Testis (tissue), 2 donors: ENCODE data around the gene EZH2.

Experiments used
- CTCF ChIP-seq, 3 experiments: fragments of 450-650 bp in 2 of 3; fragments of 200-600 bp in 1 of 3; sonication (generic) in 1 of 3; IDR thresholded peaks; one replicate each; pipeline ENCODE4 v1.5.1; 2016 to 2019; ENCODE audit warnings: antibody characterized with exemption in 3 of 3, mild to moderate bottlenecking in 2 of 3, moderate library complexity in 1 of 3
- POLR2A ChIP-seq: fragments of 450-650 bp; IDR thresholded peaks from one replicate; pipeline ENCODE4 v1.6.1; 2017; ENCODE audit warnings: antibody characterized with exemption, mild to moderate bottlenecking, moderate library complexity

DNA sequence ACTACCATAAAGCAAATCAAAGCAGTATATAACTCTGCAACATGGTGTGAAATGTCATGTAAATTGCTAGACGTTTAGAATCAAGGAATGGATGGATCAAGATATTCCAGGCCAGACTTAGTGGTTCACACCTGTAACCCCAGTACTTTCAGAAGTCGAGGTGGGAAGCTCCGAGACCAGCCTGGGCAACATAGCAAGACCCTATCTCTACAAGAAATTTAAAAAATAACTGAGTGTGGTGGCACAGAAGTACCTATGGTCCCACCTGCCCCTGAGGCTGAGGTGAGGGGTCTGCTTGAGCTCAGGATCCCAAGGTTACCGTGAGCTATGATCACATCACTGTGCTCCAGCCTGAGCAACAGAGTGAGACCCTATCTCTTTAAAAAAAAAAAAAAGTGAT, 2.8 kb upstream of the EZH2 start:
- TF ChIP-seq CTCF (IDR thresholded peaks at IDR 0.05), result no peak
- TF ChIP-seq POLR2A, result no peak
